GM21367 (cell line): ENCODE results near the gene RTBDN.

Experiments used
- ATAC-seq: cut with Tn5 transposase; IDR thresholded peaks from one replicate; pipeline ENCODE4 v1.9.1; 2021; ENCODE audit not compliant: unreplicated experiment

The RTBDN gene

GRCh38 chr19:12783291-12783848 is 51.0 kb downstream of the RTBDN start:
- ATAC-seq, result no peak

DNA sequence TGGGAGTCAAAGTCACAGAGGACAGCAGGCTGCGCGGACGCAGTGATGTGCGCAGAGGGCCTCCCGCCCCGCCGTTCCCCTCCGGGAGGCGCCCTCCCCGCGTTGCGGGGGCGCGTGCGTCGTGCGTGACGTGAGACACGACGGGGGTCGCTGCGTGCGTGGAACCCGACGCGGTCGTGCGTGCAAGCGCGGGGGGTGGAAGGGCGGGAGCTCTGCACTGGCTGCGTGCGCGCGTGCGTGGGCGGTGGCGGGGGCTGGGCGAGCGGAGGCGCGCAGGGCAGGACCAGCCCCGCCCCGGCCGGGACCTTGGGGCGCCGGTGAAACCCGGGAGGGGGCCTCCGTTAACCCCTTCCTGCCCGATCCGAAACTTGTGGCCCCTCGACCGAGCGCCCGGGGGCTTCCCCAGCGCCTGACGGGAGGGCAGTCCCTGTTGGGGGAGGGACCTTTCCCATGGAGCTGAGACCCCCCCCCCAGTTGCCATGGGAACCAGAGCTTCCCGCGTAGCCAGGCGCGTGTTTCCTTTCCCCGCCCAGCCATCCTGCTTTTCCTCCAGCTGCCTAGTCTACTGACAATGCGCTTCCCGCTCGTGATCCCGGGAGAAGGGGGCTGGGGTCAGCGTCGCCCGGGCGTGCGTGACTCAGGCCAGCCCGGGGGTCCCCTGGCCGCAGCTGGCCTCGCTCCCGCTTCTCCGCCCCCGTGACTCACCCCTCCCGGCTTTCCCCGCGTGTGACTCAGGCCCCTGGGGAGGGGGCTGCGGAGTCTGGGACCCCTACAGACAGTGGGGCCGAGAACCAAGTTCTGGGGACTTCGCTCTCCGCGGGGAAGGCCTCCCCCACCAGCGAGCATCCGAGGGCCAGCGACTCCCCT is 51.7 kb downstream of the RTBDN start:
- ATAC-seq, result no peak

GRCh38 chr19:12782174-12782423 is 52.3 kb downstream of the RTBDN start:
- ATAC-seq, result no peak

- no peak for ATAC-seq
These were observed 55.0 kb downstream of the RTBDN start for GRCh38 chr19:12779162-12779993.

DNA sequence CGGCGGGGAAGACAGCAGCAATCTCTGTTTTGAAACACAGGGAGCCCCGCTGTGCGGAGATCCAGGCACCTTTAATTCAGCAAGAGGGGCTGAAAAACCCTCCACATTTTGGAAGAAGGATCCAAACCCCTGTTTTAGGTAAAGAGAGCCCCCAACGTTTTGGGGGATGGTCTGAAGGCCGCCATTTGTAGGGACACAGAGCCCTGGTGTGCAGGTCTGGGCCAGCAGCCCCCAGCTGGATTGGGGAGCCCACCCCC is 55.5 kb downstream of the RTBDN start:
- ATAC-seq, result no peak

DNA sequence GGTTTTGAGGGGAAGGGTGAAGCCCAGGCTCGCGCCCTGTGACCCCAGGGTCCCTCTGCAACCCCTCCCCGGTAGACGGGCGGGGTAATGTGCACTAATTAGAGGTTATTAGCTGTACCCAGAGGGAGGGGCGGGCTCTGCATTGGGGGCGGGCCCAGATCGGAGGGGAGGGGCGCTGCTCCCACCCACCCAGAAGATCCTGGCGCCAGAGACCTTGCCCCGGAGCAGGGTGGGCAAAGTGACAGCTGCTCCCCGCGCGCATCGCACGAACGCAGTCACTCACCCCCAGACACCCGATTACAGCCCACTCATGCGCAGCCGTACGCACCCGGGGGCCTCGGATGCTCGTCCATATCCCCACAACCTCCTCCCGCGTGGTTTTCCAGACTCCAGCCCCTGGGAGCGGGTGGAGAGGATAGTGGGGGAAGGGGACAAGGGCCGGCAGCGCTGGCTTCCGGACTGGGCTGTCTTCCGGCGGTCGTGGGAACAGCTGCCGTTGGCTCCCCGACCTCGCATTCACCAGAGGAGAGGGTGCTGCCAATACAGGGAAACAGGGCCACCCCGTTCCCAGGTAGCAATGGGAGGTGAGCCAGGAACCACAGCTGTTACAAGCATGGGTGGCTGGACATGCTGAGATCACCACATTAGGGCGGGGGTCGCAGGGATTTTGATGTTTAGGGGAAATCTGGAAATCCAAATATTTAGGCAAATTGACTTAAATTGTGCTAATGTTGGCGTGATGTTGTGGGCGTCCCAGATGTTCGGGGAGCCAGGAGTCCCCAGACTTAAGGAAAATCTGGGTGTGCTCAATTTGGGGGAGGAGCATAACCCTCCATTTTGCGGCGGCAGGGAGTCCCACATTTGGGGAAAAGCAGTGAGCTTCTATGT is 56.1 kb downstream of the RTBDN start:
- no peak for ATAC-seq

- no peak for ATAC-seq
These were observed 57.0 kb downstream of the RTBDN start for GRCh38 chr19:12777217-12778016.
